NCI-H2227 treated with DMSO at 0.1 percent for 48 hours (cell line): ENCODE data around the gene CDC42BPA.
"Not testable (repeated sequence)": the region's sequence is repeated elsewhere in the genome, so short reads cannot be mapped to it uniquely, and the experiment has no call there.

Experiments
- DNase-seq: peaks from one replicate; lab custom pipeline; 2025; lab: John Stamatoyannopoulos, UW

CDC42BPA gene

GRCh38 chr1:227127891-227128290 is 190.4 kb downstream of the CDC42BPA start:
- no peak for DNase-seq

DNA sequence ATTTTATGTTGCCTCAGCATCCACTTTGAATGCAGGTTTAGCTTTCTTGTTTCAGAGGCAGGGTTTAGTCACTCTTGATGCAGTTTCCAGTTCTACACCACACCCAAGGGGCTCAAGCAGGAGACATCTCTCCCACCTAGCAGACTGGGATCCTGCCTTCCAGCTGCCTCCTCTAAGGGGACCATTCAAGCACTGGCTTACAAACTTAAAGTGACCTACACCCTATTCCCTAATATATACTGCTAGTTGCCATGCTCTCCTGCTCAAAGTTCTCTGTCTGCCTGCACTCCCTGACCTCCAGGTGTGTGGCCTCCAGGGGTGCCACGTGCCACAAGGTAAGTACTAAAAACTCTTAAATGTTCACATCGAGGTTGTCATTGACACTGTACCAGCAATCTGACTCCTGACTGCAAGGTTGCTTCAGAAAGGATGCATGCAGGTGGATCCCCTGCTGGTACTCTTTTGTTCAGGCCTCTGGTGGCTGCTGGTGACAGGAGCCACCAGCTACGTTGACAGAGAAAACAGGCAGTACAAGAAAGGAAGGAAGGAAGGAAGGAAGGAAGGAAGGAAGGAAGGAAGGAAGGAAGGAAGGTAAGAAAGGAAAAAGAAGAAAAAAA is 192.3 kb downstream of the CDC42BPA start:
- no peak for DNase-seq

- no peak for DNase-seq
Measured at GRCh38 chr1:227124473-227124872, 193.8 kb downstream of the CDC42BPA start.

- no peak for DNase-seq
Measured at GRCh38 chr1:227120826-227121225, 197.5 kb downstream of the CDC42BPA start.

GRCh38 chr1:227112538-227112937 is 205.8 kb downstream of the CDC42BPA start:
- no peak for DNase-seq

DNA sequence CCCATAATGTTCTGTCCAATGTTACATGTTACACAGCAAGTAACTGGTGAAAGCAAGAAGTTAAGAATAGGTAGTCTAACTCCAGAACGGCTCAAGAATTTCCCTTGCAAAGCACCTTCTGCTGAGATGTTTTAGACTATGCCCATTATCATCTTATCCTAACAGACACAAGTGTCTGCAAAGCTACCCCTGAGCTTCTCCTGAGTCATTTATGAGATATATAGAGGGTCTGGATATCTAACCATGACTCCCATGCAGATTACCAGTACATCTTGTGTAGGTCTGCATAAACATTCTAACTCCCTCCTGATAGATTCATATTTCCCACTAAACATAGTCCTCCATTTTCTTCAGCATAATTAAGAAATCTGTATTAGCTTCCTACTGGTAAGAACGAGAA is 206.5 kb downstream of the CDC42BPA start:
- DNase-seq, result no peak

DNA sequence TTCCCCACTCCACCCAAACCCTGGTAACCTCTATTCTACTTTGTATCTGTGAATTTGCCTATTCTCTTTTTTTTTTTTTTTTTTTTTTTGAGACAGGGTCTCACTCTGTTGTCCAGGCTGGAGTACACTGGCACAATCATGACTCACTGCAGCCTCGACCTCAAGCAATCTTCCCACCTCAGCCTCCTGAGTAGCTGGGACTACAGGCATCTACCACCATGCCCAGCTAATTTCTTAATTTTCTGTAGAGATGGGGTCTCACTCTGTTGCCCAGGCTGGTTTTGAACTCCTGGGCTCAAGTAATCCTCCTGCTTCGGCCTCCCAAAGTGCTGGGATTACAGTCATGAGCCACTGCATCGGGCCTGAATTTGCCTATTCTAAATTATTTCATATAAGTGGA is 213.0 kb downstream of the CDC42BPA start:
- DNase-seq, result not testable (repeated sequence)

DNA sequence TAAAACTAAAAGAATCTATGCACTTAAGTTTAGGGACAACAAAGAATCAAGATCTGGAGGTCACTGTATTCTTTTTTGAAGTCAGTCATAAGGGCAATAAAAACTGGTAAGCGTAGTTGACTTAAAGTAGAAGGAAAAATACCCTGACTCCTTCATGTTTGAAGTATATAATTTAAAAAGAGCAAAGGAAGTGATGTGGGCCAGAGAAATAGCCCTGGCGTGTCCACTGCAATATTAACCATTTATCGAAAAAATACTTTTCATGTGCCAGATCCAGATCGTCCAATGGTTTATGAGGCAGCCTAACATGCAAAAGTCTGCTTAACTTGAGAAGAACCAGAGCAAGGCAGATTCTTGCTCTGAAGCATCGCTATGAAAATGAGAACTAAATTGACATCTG is 216.2 kb downstream of the CDC42BPA start:
- no peak for DNase-seq

GRCh38 chr1:227094249-227094966 is 223.9 kb downstream of the CDC42BPA start:
- DNase-seq, result no peak

DNA sequence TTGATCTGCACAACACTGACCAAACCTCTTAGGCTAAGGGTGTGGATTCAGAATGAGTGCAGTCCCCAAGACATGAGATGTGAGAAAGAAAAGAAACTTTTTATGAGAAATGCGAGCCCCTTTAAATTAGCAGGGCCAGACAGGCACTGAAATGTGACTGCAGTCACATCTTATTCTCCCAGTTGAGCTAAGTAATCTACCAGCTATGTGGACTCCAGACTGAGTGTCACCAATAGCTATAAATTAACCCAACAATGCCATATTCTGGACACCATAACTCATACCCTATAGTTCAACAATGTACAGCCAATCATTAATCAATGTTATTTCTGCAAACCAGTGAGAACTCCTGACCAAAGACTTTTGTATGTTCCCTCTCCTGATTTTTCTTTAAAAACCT is 225.0 kb downstream of the CDC42BPA start:
- no peak for DNase-seq

- no peak for DNase-seq
Measured at GRCh38 chr1:227092069-227092468, 226.2 kb downstream of the CDC42BPA start.

GRCh38 chr1:227086636-227087035 is 231.7 kb downstream of the CDC42BPA start:
- DNase-seq, result no peak

- DNase-seq, result no peak
Measured at GRCh38 chr1:227082999-227083746, 235.1 kb downstream of the CDC42BPA start.

DNA sequence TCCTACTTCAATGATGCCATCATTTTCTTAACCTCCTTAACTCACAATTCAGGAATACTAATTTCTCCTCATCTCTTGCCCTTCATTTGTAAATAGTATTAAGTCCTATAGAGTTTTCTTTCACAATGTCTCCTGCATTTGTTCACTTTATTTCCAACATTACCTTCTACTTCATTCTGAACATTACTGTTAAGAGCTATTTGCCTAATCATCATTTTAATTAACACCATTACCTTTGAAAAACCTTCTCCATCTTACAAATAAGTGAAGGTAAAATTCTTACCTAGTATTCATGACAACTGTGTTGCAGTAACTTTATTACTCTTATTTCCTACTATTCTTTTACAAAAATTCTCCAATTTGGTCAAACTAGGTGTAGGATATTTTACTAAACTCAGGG is 240.5 kb downstream of the CDC42BPA start:
- DNase-seq, result no peak

DNA sequence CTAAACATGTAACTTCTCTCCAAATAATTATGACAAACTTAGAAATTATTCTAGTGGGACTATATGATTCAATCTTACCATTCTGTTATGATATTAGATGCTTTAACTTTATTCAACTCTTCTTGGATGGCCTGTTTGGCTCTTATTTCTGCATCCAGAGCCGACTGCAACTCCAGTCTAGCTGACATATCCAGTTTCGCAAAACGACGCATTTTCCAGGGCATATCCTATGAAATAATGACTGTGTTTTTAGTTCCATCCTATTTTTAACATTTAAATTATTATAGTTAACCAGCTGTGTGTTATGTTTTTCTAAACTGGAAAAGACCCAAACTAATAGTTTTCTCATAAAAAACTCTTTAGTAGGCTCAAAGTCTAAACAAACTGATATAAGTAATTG is 244.5 kb downstream of the CDC42BPA start:
- DNase-seq, result no peak

- no peak for DNase-seq
Measured at GRCh38 chr1:227072991-227073390, 245.3 kb downstream of the CDC42BPA start.

DNA sequence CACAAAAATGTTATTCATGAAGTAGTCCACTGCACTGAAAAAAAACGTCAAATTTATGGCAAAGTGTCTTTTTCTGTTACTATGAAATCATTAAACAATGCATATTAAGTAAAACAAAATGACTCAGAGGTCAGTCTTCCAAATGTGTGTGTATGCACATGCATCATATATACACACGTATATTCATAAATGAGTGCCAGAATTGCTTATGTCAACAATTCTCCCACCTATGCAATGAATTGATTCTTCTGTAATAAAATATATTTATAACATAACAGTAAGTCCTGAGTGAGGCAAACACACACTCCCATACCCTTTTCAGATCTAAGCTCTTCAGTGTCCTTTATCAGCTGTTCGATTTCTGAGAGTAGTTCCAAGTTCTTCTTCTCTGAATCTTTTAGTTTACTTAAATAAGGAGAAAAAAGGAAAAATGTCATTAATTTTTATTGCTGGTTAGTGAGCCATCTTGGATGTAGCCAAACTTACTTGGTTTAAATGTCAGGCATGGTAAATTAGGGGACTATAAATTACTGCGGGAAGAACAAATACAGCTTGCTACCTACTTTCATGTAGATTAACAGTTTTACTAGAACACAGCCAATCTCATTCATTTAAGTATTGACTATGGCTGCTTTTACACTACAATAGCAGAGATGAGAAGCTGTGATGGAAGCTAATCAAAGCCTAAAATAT is 246.3 kb downstream of the CDC42BPA start:
- no peak for DNase-seq

- no peak for DNase-seq
Measured at GRCh38 chr1:227070638-227071285, 247.5 kb downstream of the CDC42BPA start.

DNA sequence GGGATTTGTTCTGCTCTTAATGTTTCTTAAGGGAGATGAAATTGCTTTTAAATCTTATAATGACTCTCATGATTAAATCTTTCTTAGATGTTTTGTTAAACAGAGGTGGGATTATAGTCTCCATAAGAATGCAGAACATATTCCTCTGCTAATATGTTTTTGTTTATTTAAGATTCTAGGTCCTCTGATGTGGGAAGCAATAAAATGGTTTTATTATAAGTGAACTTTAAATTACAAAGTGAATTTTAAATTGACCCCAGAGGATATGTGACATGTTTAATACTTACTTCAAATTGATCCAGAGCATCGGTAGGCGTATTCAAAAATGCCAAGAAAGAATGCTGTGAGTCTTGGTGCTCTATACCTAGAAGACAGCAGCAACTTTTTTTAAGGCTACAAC is 248.8 kb downstream of the CDC42BPA start:
- DNase-seq, result no peak

- no peak for DNase-seq
Measured at GRCh38 chr1:227068883-227069282, 249.4 kb downstream of the CDC42BPA start.

GRCh38 chr1:227066999-227067398 is 251.3 kb downstream of the CDC42BPA start:
- no peak for DNase-seq

GRCh38 chr1:227065311-227065710 is 253.0 kb downstream of the CDC42BPA start:
- DNase-seq, result no peak
